Subcutaneous adipose tissue (tissue), 4 donors: ENCODE measurements around the gene ADAMTS20. TPM values are rescaled to one million over a fixed set of nuclear protein-coding genes. Genes with fewer than 3 reads are reported as not detected.

Source experiments
- total RNA-seq, 4 donors: library from RNA; depleted of rRNA; stranded (reverse); fragments of >200 nt; gene quantifications; one replicate each; pipeline ENCODE4 v1.1.0, GENCODE V29; 2016
- TF ChIP-seq, protein P1 (sequence below): fragments of 450-650 bp; IDR thresholded peaks from one replicate; pipeline ENCODE4 v1.5.1; 2016; ENCODE audit warnings: low read depth, mild to moderate bottlenecking, control low read depth, antibody characterized with exemption, moderate library complexity

ADAMTS20 gene
- total RNA-seq, 4 donors from 2014 or later = not detected

- TF ChIP-seq, protein P1, sequence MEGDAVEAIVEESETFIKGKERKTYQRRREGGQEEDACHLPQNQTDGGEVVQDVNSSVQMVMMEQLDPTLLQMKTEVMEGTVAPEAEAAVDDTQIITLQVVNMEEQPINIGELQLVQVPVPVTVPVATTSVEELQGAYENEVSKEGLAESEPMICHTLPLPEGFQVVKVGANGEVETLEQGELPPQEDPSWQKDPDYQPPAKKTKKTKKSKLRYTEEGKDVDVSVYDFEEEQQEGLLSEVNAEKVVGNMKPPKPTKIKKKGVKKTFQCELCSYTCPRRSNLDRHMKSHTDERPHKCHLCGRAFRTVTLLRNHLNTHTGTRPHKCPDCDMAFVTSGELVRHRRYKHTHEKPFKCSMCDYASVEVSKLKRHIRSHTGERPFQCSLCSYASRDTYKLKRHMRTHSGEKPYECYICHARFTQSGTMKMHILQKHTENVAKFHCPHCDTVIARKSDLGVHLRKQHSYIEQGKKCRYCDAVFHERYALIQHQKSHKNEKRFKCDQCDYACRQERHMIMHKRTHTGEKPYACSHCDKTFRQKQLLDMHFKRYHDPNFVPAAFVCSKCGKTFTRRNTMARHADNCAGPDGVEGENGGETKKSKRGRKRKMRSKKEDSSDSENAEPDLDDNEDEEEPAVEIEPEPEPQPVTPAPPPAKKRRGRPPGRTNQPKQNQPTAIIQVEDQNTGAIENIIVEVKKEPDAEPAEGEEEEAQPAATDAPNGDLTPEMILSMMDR = no peak
Observed at GRCh38 chr12:43401096-43401495, 150.9 kb downstream of the ADAMTS20 start.

DNA sequence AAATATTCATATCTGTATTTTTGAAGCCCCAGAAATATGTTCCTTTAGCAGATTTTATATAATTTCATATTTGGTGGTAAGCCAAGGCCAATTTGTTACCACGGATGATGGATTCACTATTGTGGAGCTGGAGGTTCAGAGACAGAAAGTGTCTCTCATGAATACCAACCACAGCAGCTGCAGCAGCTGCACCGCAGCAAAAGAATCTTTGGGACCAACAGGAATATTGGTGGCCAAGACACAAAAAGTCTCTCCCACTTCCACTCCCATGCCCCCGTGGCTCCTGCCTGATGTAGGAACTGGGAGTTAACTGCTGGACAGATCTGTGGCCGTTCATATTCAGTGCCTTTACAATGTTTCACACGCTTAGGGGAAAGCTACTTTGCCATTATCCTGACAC, 155.3 kb downstream of the ADAMTS20 start:
- TF ChIP-seq, protein P1 = no peak

DNA sequence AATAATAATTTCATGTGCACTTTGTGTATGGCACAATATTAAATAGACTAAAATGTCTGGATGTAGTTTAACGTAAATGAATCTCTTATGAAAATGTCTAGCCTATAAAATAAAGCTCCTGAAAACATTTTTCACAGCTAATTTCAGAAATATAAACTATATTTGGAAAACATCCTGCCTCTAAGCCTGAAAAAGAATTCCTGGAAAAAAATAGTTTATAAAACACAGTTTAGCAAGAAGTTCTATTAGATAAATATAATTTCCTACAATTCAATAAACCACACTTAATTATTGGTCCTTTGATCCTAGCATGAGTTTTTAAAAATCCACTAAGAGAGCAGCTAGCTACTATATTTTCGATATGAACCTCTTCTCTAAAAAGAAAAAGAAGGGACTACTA, 159.9 kb downstream of the ADAMTS20 start:
- TF ChIP-seq, protein P1 = no peak

GRCh38 chr12:43381879-43382278, 170.1 kb downstream of the ADAMTS20 start:
- TF ChIP-seq, protein P1 = no peak

DNA sequence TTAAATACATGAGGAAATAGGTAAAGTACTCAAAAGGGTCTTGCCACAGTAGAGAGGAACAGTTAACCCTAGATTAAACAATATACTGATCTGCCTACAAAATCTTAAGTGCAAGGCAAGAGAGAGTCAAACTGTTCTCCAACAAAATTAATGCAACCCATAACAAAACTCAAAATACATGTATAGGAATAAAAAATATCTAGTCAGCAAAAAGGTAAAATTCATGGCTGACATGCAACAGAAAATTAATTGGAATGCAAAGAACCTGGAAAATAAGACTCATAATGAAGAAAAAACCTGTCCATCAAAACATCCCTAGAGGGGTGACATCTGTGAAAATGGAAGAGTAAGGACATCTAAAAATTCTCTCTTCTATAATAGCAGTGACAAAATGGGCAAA, 173.6 kb downstream of the ADAMTS20 start:
- TF ChIP-seq, protein P1 = no peak

DNA sequence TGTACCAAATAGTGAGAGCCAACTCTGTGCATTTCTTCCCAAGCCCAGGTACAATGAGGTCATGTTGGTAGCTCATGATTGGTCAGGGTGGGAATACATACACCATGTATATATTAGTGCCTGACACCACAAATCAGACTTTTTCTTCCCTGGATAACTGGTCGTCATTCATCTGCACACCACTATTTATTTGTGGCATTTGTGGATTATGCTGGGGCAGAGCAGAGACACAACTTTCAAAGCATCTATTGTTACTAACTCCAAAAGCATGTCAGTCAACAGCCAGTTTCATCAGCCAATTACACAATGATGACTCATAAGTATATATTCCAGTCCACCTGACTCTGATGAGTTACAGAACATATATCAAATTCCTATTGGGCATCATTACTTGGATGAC, 181.7 kb downstream of the ADAMTS20 start:
- TF ChIP-seq, protein P1 = no peak

DNA sequence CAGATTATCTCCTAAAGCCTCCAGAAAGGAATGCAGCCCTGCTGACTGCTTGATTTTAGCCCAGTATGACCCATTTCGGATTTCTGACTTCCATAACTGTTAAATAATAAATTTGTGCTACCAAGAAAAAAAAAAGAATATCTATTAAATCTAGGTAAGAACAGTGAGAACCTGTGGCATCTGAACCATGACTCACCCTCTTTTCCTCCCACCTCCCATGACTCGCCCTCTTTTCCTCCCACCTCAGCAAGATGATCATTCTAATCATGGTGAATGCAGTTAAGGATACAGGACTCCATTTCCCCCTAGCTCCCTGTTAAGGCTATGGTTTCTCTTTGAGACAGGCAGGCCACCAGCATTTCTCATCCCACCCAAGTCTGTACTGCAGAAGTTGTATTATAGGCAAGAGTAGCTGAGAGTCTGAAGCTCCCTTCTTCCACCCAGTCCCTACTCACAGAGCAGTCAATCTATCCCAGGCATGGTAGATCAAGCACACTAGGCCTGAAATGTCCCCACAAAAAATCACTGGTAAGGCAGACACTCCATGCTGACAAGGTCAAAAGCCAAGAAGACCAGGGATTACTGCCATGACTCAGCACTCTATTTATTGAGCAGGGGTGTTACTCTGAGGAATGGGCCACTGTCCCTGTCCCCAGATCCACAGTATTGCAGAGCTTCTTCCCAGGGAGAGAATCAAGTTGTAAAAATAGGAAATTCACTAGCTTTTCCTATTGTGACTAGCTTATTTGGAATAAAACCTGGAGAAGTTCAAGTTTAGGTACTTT, 188.9 kb downstream of the ADAMTS20 start:
- TF ChIP-seq, protein P1 = no peak
